Glutamatergic neuron (in vitro differentiated cells): Measurements from ENCODE around the gene RAB40C. TPM values are rescaled to one million over a fixed set of nuclear protein-coding genes. Genes with fewer than 3 reads are reported as not detected.

Source experiments
- DNase-seq: peaks from one replicate; pipeline ENCODE4 v3.0.0; 2022
- H3K27ac Mint-ChIP-seq: one replicate; pipeline ENCODE4 v1.8.0; 2020; ENCODE audit warnings: mild to moderate bottlenecking, mixed read lengths, inconsistent platforms; ENCODE audit not compliant: unreplicated experiment
- H3K27me3 Mint-ChIP-seq: one replicate; pipeline ENCODE4 v1.8.0; 2020; ENCODE audit warnings: mild to moderate bottlenecking, moderate library complexity, mixed read lengths, inconsistent platforms; ENCODE audit not compliant: unreplicated experiment
- H3K36me3 Mint-ChIP-seq: one replicate; pipeline ENCODE4 v1.8.0; 2020; ENCODE audit warnings: mild to moderate bottlenecking, mixed read lengths, inconsistent platforms; ENCODE audit not compliant: unreplicated experiment
- H3K4me1 Mint-ChIP-seq: one replicate; pipeline ENCODE4 v1.8.0; 2020; ENCODE audit warnings: mild to moderate bottlenecking, low read depth, mixed read lengths, inconsistent platforms; ENCODE audit not compliant: unreplicated experiment
- H3K4me3 Mint-ChIP-seq: one replicate; pipeline ENCODE4 v1.8.0; 2020; ENCODE audit warnings: mild to moderate bottlenecking, mixed read lengths, inconsistent platforms; ENCODE audit not compliant: unreplicated experiment
- H3K9me3 Mint-ChIP-seq: one replicate; pipeline ENCODE4 v1.8.0; 2020; ENCODE audit warnings: mild to moderate bottlenecking, moderate library complexity, mixed read lengths, inconsistent platforms; ENCODE audit not compliant: unreplicated experiment
- CTCF ChIP-seq: fragments of 200-600 bp; sonication (generic); IDR thresholded peaks from one replicate; pipeline ENCODE4 v1.5.0; 2021; ENCODE audit not compliant: partially characterized antibody, unreplicated experiment
- total RNA-seq: library from RNA; stranded (reverse); fragmentation: NEBNext Ultra II Directional; extraction: Animal tissue kit (Norgen Biotek cat#: 25700); gene quantifications from one replicate; pipeline ENCODE4 v1.2.1, GENCODE V29; 2021; ENCODE audit not compliant: unreplicated experiment

The RAB40C gene
- total RNA-seq, 1 donor from 2014 or later: 48.3 TPM

GRCh38 chr16:576823-577201, 13.1 kb upstream of the RAB40C start:
- H3K27me3 Mint-ChIP-seq: peaks cover 2% of the 10 kb centered on the region
- H3K4me1 Mint-ChIP-seq: peaks cover 6% of the 10 kb centered on the region
- no peak for DNase-seq
- H3K4me3 Mint-ChIP-seq: no peak overlapping the region
- H3K9me3 Mint-ChIP-seq: peaks cover 3% of the 10 kb centered on the region
- TF ChIP-seq CTCF: no peak
- H3K36me3 Mint-ChIP-seq: no peaks in the 10 kb centered on the region
- peak overlapping the region; percentile 69 for H3K27ac Mint-ChIP-seq

DNA sequence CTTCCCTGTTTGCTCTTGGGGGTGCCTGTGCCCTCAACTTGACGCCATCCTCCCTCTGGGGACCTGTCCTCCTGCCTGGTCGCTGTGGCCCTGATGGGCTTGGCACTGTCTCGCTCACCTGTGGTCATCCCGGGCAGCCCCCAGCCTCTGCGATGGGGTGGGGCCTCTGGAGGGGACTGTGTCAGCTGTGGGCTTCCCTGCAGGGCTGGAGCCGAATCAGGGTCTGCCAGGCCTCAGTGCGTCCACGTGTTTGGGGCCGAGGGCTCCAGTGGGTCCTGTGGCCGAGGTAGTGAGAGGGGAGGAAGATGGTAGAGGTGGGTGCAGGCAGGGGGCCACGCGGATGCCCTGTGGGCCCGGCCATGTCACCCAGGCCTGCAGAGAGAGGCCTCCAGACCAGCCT, 12.1 kb upstream of the RAB40C start:
- peaks cover 2% of the 10 kb centered on the region for H3K27me3 Mint-ChIP-seq
- no peaks in the 10 kb centered on the region for H3K9me3 Mint-ChIP-seq
- no peak overlapping the region for H3K27ac Mint-ChIP-seq
- no peak for TF ChIP-seq CTCF
- H3K4me1 Mint-ChIP-seq: peaks cover 3% of the 10 kb centered on the region
- DNase-seq: no peak
- no peak overlapping the region for H3K4me3 Mint-ChIP-seq
- no peaks in the 10 kb centered on the region for H3K36me3 Mint-ChIP-seq

GRCh38 chr16:578232-578869, 11.5 kb upstream of the RAB40C start:
- Mint-ChIP-seq H3K9me3 (no peaks in the 10 kb centered on the region), H3K36me3 (no peaks in the 10 kb centered on the region), H3K27me3 (peaks cover 2% of the 10 kb centered on the region), H3K27ac (no peak overlapping the region), H3K4me3 (no peak overlapping the region), H3K4me1 (peaks cover 3% of the 10 kb centered on the region)
- no peak for DNase-seq
- no peak for TF ChIP-seq CTCF

GRCh38 chr16:578870-579405, 10.9 kb upstream of the RAB40C start:
- Mint-ChIP-seq H3K9me3 (no peaks in the 10 kb centered on the region), H3K4me3 (no peak overlapping the region), H3K27ac (no peak overlapping the region), H3K4me1 (peaks cover 3% of the 10 kb centered on the region), H3K36me3 (no peaks in the 10 kb centered on the region), H3K27me3 (peaks cover 2% of the 10 kb centered on the region)
- TF ChIP-seq CTCF: peak; percentile 89
- DNase-seq: peak; percentile 86

DNA sequence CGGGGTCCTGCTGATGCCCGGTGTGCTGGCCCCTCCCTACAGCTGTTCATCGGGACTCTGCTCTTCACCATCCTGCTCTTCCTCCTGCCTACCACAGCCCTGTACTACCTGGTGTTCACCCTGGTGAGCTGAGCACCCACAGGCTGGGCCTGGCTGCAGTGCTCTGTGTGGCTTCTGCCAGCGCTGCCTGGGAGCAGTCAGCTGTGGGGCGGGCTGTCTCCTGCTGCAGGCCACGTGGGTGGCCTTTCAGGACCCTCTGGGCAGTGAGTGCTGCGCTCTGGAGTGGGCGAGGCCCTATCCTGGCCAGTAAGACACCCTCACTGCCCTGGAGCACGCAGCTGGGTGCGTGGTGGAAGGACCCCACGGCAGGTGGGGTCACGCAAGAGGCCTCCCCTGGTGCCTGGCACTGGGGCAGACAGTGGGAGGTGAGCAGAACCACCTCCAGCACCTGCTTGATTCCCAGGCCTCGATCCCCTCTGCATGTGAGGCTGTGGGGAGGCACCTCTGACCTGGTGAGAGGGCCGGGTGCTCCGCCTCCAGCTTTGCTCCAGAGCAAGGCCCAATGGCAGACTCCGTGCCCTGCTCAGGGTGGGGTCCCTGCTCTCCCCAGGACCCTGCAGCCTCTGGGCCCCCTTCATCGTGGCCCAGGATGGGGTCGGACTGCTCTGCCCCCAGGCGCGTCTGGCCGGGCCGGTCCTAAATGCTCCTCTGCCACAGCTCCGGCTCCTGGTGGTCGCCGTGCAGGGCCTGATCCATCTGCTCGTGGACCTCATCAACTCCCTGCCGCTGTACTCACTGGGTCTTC, 9.5 kb upstream of the RAB40C start:
- no peak overlapping the region for H3K4me3 Mint-ChIP-seq
- H3K36me3 Mint-ChIP-seq: no peaks in the 10 kb centered on the region
- peaks cover 2% of the 10 kb centered on the region for H3K27me3 Mint-ChIP-seq
- H3K27ac Mint-ChIP-seq: no peak overlapping the region
- no peaks in the 10 kb centered on the region for H3K9me3 Mint-ChIP-seq
- TF ChIP-seq CTCF: no peak
- DNase-seq: no peak
- peaks cover 3% of the 10 kb centered on the region for H3K4me1 Mint-ChIP-seq
